IMR-90 (cell line): Measurements from ENCODE around the gene PPP1R13B.

Source experiments
- FOS ChIP-seq: fragments of 150-350 bp; IDR thresholded peaks from 2 replicates; pipeline ENCODE4 v1.6.1; 2016; ENCODE audit warnings: low read depth, low read length
- MXI1 ChIP-seq: IDR thresholded peaks from 2 replicates; pipeline ENCODE4 v1.6.1; 2012; ENCODE audit warnings: low read depth, mild to moderate bottlenecking, low read length, moderate library complexity, borderline replicate concordance
- NFE2L2 ChIP-seq: fragments of 150-350 bp; IDR thresholded peaks from 2 replicates; pipeline ENCODE4 v1.6.1; 2016; ENCODE audit warnings: low read depth, mild to moderate bottlenecking, low read length
- POLR2A ChIP-seq: IDR thresholded peaks from 2 replicates; pipeline ENCODE4 v1.6.1; 2012; ENCODE audit warnings: mild to moderate bottlenecking, low read depth, low read length
- RCOR1 ChIP-seq: IDR thresholded peaks from 2 replicates; pipeline ENCODE4 v1.6.1; 2012; ENCODE audit warnings: mild to moderate bottlenecking, low read length, improper control_type of control experiment; ENCODE audit not compliant: insufficient replicate concordance
- RFX5 ChIP-seq: IDR thresholded peaks from 2 replicates; pipeline ENCODE4 v1.8.0; 2012; ENCODE audit warnings: low read depth, mild to moderate bottlenecking, low read length, moderate library complexity
- SMC3 ChIP-seq: fragments of 150-350 bp; IDR thresholded peaks from 2 replicates; pipeline ENCODE4 v1.6.1; 2016; ENCODE audit warnings: low read depth, mild to moderate bottlenecking, antibody characterized with exemption, low read length, moderate library complexity
- TF ChIP-seq, protein P1 (sequence below): conservative IDR thresholded peaks from 2 replicates; pipeline ENCODE4 v1.5.1; 2012; ENCODE audit warnings: mild to moderate bottlenecking, low read depth, low read length, improper control_type of control experiment

- no peak for TF ChIP-seq SMC3
- TF ChIP-seq, protein P1, sequence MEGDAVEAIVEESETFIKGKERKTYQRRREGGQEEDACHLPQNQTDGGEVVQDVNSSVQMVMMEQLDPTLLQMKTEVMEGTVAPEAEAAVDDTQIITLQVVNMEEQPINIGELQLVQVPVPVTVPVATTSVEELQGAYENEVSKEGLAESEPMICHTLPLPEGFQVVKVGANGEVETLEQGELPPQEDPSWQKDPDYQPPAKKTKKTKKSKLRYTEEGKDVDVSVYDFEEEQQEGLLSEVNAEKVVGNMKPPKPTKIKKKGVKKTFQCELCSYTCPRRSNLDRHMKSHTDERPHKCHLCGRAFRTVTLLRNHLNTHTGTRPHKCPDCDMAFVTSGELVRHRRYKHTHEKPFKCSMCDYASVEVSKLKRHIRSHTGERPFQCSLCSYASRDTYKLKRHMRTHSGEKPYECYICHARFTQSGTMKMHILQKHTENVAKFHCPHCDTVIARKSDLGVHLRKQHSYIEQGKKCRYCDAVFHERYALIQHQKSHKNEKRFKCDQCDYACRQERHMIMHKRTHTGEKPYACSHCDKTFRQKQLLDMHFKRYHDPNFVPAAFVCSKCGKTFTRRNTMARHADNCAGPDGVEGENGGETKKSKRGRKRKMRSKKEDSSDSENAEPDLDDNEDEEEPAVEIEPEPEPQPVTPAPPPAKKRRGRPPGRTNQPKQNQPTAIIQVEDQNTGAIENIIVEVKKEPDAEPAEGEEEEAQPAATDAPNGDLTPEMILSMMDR: no peak
- no peak for TF ChIP-seq POLR2A
- TF ChIP-seq RFX5: no peak
- TF ChIP-seq NFE2L2: no peak
- no peak for TF ChIP-seq MXI1
- TF ChIP-seq FOS: no peak
- TF ChIP-seq RCOR1: no peak
These were observed 111.4 kb downstream of the PPP1R13B start for GRCh38 chr14:103735815-103736545.
